A673 (cell line): ENCODE measurements around the gene ENOX1. TPM values are rescaled to one million over a fixed set of nuclear protein-coding genes. Genes with fewer than 3 reads are reported as not detected.

Source experiments
- BruUV-seq: library from RNA; stranded (reverse); fragments of 400-500 nt; replicated peaks from 2 replicates; lab custom pipeline; 2021; lab: Mats Ljungman, UMichigan
- CTCF ChIA-PET: fragments of 300-600 bp; sonication (Branson Sonifier 250); formaldehyde crosslinking; loops from one replicate; lab custom pipeline; 2022; ENCODE audit warnings: antibody characterized with exemption; lab: Charles Lee
- POLR2A ChIA-PET: fragments of 300-600 bp; sonication (Branson Sonifier 250); formaldehyde crosslinking; loops from one replicate; lab custom pipeline; 2022; ENCODE audit warnings: antibody characterized with exemption; ENCODE audit not compliant: low non-redundant PET; lab: Charles Lee
- DNase-seq: peaks from one replicate; pipeline ENCODE4 v3.0.0-alpha.2; 2015; ENCODE audit warnings: low spot score
- H3K27ac ChIP-seq: fragments of 200-600 bp; sonication (generic); 2 replicates; pipeline ENCODE4 v1.5.1; 2016; ENCODE audit warnings: mixed run types, low read depth, mild to moderate bottlenecking, mixed read lengths, antibody characterized with exemption, low read length; ENCODE audit not compliant: poor library complexity, severe bottlenecking
- H3K27me3 ChIP-seq: fragments of 200-600 bp; sonication (generic); replicated peaks from 2 replicates; pipeline ENCODE4 v1.6.1; 2017; ENCODE audit warnings: mixed run types, low read depth, mild to moderate bottlenecking, mixed read lengths, antibody characterized with exemption, low read length; ENCODE audit not compliant: insufficient read depth, poor library complexity
- H3K36me3 ChIP-seq: fragments of 200-600 bp; sonication (generic); 2 replicates; pipeline ENCODE4 v1.6.1; 2016; ENCODE audit warnings: mixed run types, mild to moderate bottlenecking, mixed read lengths, antibody characterized with exemption, low read length; ENCODE audit not compliant: insufficient read depth, poor library complexity, severe bottlenecking
- H3K4me1 ChIP-seq: fragments of 200-600 bp; sonication (generic); 2 replicates; pipeline ENCODE4 v1.6.1; 2017; ENCODE audit warnings: mixed run types, mild to moderate bottlenecking, mixed read lengths, antibody characterized with exemption, low read length; ENCODE audit not compliant: insufficient read depth, poor library complexity, severe bottlenecking
- H3K4me3 ChIP-seq: fragments of 200-600 bp; sonication (generic); 2 replicates; pipeline ENCODE4 v1.5.1; 2016; ENCODE audit warnings: low read depth, mixed run types, mild to moderate bottlenecking, mixed read lengths, low read length; ENCODE audit not compliant: poor library complexity, severe bottlenecking
- H3K9me3 ChIP-seq: fragments of 200-600 bp; sonication (generic); 2 replicates; pipeline ENCODE4 v1.6.1; 2016; ENCODE audit warnings: mixed run types, low read depth, mild to moderate bottlenecking, mixed read lengths, antibody characterized with exemption, low read length; ENCODE audit not compliant: poor library complexity, severe bottlenecking
- CTCF ChIP-seq: fragments of 300-800, 200-600 bp; sonication (generic); conservative IDR thresholded peaks from 2 replicates; pipeline ENCODE4 v1.5.1; 2017; ENCODE audit warnings: low read depth, mild to moderate bottlenecking, antibody characterized with exemption, low read length, moderate library complexity, mixed read lengths
- EZH2 ChIP-seq: fragments of 200-600 bp; sonication (generic); IDR thresholded peaks from 2 replicates; pipeline ENCODE4 v1.6.1; 2017; ENCODE audit warnings: borderline replicate concordance, low read depth, mild to moderate bottlenecking, mixed read lengths, antibody characterized with exemption, low read length; ENCODE audit not compliant: poor library complexity, severe bottlenecking
- intact Hi-C: fragments of 100-400 bp; cut with micrococcal nuclease; formaldehyde crosslinking; loops from one replicate; pipeline ENCODE4 v1.10.0; 2022; ENCODE audit not compliant: unreplicated experiment
- total RNA-seq: library from RNA; stranded (reverse); gene quantifications from 2 replicates; pipeline ENCODE4 v1.2.3, GENCODE V29; 2021

ENOX1 gene
- total RNA-seq, 1 experiment from 2014 or later = 4.4 TPM

DNA sequence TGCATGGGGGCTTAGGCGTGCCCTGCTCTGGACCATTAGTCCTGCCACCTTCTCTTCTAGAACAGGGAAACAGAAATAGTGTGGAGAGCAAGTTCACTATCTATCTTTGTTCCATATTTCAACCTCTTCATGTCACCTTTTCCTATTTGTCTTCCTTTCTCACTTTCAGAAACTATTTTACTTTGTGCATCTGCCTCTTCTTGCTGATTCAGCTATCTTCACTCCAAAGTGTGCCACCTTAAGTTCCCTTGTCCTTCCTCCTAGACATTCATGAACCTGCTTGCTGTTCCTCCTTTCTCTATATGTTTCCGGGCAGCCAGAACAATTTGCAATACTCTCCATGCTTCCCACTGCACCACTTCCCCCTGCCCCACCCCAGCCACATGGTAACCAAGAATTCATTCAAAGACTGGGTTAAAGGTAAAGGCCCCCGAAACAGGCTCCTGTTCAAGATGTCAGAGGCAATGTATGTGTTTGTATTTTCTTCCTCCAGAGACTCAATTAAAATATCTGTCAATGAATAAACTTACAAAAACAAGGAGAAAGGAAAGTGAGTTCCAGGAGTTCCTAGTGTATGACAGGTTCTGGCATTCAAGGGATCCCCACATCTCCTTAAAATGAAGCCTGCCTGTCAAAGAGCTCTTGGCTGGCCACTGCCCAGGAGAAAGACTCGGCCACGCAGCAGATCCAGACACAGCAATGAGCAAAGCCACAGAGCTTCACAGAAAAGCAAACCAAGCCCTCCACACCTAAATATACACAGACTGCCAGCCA is 495.3 kb downstream of the ENOX1 start:
- H3K4me3 ChIP-seq = no peak overlapping the region
- no peaks in the 10 kb centered on the region for H3K9me3 ChIP-seq
- H3K4me1 ChIP-seq = peaks cover 26% of the 10 kb centered on the region
- ChIA-PET CTCF (no interaction called here), POLR2A (interaction anchor here (0.7 kb wide), 1 partner anchor 9 kb away, joined by 4 read pairs; no protein-coding TSS in a partner anchor)
- BruUV-seq = no TSS peak
- TF ChIP-seq CTCF = no peak
- no peak for TF ChIP-seq EZH2
- no peaks in the 10 kb centered on the region for H3K27me3 ChIP-seq
- intact Hi-C loops = no loop called here
- DNase-seq = no peak
- H3K36me3 ChIP-seq = no peaks in the 10 kb centered on the region
- no peak overlapping the region for H3K27ac ChIP-seq

DNA sequence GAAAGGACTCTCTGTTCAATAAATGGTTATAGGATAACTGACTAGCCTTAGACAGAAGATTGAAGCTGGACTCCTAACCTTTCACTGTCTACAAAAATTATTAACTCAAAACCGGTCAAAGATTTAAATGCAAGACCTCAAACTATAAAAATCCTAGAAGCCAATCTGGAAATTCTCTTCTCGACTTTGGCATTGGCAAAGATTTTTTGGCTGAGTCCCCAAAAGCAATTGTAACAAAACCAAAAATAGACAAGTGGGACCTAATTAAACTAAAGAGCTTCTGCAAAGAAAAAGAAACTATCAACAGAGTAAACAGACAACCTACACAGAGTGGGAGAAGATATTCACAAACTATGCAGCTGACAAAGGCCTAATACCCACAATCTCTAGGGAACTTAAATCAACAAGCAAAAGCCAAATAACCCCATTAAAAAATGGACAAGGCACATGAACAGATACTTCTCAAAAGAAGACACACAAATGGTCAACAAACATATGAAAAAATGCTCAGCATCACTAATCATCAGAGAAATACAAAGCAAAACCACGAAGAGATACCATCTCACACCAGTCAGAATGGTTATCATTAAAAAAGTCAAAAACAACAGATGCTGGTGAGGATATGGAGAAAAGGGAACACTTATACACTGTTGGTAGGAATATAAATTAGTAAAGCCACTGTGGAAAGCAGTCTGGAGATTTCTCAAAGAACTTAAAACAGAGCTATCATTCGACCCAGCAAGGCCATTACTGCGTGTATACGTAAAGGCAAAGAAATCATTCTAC is 497.1 kb downstream of the ENOX1 start:
- H3K27ac ChIP-seq = no peak overlapping the region
- no peak overlapping the region for H3K4me3 ChIP-seq
- no TSS peak for BruUV-seq
- H3K27me3 ChIP-seq = no peaks in the 10 kb centered on the region
- no peaks in the 10 kb centered on the region for H3K9me3 ChIP-seq
- POLR2A ChIA-PET = no interaction called here
- no peak for DNase-seq
- H3K4me1 ChIP-seq = peaks cover 35% of the 10 kb centered on the region
- H3K36me3 ChIP-seq = no peaks in the 10 kb centered on the region
- intact Hi-C loops = no loop called here
- TF ChIP-seq EZH2 = no peak
- TF ChIP-seq CTCF = no peak
- CTCF ChIA-PET = interaction anchor here (0.6 kb wide), 1 partner anchor 11 kb away, joined by 3 read pairs; no protein-coding TSS in a partner anchor

DNA sequence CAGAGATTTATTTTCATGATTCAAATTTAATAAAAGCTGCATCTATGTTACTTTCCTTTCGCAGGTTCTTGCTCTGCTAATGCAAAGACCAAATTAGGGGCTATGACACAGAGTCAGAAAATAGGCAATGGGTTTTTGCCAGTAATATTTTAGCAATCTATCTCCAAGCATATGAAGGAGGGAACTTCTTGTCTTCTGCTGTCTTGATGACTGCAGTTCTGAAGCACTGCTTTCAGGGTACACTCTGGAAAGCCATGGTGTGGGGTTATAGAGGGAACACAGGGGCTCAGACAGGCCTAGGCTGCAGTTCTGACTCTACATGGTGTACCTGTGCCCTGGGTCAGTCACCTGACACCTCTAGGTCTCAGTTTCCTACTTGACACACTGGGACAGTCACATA is 500.0 kb downstream of the ENOX1 start:
- TF ChIP-seq CTCF = no peak
- no peak for TF ChIP-seq EZH2
- ChIA-PET POLR2A (no interaction called here), CTCF (no interaction called here)
- BruUV-seq = no TSS peak
- H3K9me3 ChIP-seq = no peaks in the 10 kb centered on the region
- H3K4me3 ChIP-seq = no peak overlapping the region
- H3K4me1 ChIP-seq = peaks cover 35% of the 10 kb centered on the region
- intact Hi-C loops = no loop called here
- no peaks in the 10 kb centered on the region for H3K36me3 ChIP-seq
- no peaks in the 10 kb centered on the region for H3K27me3 ChIP-seq
- no peak for DNase-seq
- no peak overlapping the region for H3K27ac ChIP-seq
